NOMO-1 treated with DMSO at 0.1 percent for 48 hours (cell line): ENCODE data around the gene SLC29A1.
A peak's percentile ranks its signal among the peaks of the same experiment; 100 is the strongest.

ENCODE experiments used
- DNase-seq: peaks from one replicate; lab custom pipeline; 2025; ENCODE audit not compliant: unreplicated experiment; lab: John Stamatoyannopoulos, UW

The SLC29A1 gene

GRCh38 chr6:44265007-44265721, 41.8 kb downstream of the SLC29A1 start, which contains the start of gene NFKBIE:
TSS of gene NFKBIE (minus strand) at chr6:44265551. CDS start at chr6:44265346, 205 bp downstream.
- peak; percentile 56 for DNase-seq

GRCh38 chr6:44265722-44266233, 42.4 kb downstream of the SLC29A1 start:
- no peak for DNase-seq

- DNase-seq = no peak
These were observed 43.0 kb downstream of the SLC29A1 start for GRCh38 chr6:44266347-44266746.

GRCh38 chr6:44267252-44267651, 43.9 kb downstream of the SLC29A1 start:
- DNase-seq = no peak

- DNase-seq = no peak
These were observed 44.8 kb downstream of the SLC29A1 start for GRCh38 chr6:44268095-44268628.

GRCh38 chr6:44269178-44269920, 46.0 kb downstream of the SLC29A1 start:
- DNase-seq = peak; percentile 38

- DNase-seq = no peak
These were observed 46.6 kb downstream of the SLC29A1 start, which contains the start of gene TMEM151B for GRCh38 chr6:44269921-44270525. TSS of gene TMEM151B (plus strand) at chr6:44270450. CDS start at chr6:44270743, 293 bp downstream.

GRCh38 chr6:44270526-44271405, 47.4 kb downstream of the SLC29A1 start:
- DNase-seq = no peak

- DNase-seq = no peak
These were observed 48.0 kb downstream of the SLC29A1 start for GRCh38 chr6:44271406-44271723.

GRCh38 chr6:44271914-44272313, 48.5 kb downstream of the SLC29A1 start:
- no peak for DNase-seq

- no peak for DNase-seq
These were observed 49.1 kb downstream of the SLC29A1 start for GRCh38 chr6:44272529-44272928.

- DNase-seq = no peak
These were observed 49.7 kb downstream of the SLC29A1 start for GRCh38 chr6:44272999-44273566.

GRCh38 chr6:44273617-44274016, 50.2 kb downstream of the SLC29A1 start:
- DNase-seq = no peak

- no peak for DNase-seq
These were observed 51.9 kb downstream of the SLC29A1 start for GRCh38 chr6:44275271-44275748.

- no peak for DNase-seq
These were observed 52.6 kb downstream of the SLC29A1 start for GRCh38 chr6:44275749-44276648.

- no peak for DNase-seq
These were observed 53.6 kb downstream of the SLC29A1 start for GRCh38 chr6:44276667-44277640.

GRCh38 chr6:44277763-44278162, 54.4 kb downstream of the SLC29A1 start:
- no peak for DNase-seq

GRCh38 chr6:44278315-44278714, 54.9 kb downstream of the SLC29A1 start:
- DNase-seq = no peak
